OCI-LY3 (cell line): ENCODE results near the gene UBLCP1.
A peak's percentile ranks its signal among the peaks of the same experiment; 100 is the strongest.

Experiments used
- EZH2phosphoT487 ChIP-seq: fragments of 200-600 bp; shearing (Covaris generic); IDR thresholded peaks from 2 replicates; pipeline ENCODE4 v1.6.1; 2018; ENCODE audit warnings: antibody characterized with exemption, mixed run types, low read depth
- TF ChIP-seq, protein P1 (sequence below): fragments of 200-600, 300-600 bp; sonication (generic); IDR thresholded peaks from 2 replicates; pipeline ENCODE4 v1.5.1; 2014; ENCODE audit warnings: antibody characterized with exemption, low read length, low read depth

DNA sequence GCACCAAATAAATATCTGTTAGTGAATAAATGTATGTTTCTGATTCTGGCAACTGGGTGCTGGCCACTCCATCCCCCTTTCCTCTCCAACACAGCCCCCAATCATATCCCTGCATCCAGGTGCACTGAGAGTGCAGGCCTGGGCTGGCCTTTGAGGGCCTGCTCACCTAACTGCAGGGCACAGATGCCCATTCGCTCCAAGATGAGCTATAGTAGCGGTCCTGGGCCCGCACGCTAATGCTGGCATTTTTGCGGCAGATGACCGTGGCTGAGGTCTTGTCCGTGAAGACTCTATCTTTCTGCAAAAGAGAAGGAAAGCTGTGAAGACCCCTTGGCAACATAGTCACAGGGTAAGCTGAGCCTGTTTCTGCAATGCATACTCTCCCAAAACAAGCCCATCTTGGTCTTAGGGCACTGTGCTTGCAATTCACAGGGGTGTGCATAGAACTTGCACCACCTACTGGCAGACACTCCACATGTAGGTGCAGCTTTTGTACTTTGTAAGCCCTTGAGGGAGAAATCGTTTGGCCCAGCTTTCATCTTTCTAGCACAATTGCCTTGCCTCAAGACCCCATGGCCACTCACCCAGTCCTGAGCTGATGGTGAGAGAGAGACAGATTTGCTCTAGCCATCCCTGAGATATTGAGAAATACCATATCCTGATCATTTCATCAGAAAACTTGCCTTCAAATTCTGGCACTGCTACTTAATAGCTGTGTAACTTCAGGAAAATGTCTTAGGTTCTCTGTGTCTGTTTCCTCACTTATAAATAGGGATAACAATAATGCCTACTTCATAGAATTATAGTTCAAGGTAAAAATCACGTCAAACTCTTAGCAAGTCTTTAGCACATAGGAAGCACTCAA, 53.7 kb downstream of the UBLCP1 start:
- TF ChIP-seq, protein P1, sequence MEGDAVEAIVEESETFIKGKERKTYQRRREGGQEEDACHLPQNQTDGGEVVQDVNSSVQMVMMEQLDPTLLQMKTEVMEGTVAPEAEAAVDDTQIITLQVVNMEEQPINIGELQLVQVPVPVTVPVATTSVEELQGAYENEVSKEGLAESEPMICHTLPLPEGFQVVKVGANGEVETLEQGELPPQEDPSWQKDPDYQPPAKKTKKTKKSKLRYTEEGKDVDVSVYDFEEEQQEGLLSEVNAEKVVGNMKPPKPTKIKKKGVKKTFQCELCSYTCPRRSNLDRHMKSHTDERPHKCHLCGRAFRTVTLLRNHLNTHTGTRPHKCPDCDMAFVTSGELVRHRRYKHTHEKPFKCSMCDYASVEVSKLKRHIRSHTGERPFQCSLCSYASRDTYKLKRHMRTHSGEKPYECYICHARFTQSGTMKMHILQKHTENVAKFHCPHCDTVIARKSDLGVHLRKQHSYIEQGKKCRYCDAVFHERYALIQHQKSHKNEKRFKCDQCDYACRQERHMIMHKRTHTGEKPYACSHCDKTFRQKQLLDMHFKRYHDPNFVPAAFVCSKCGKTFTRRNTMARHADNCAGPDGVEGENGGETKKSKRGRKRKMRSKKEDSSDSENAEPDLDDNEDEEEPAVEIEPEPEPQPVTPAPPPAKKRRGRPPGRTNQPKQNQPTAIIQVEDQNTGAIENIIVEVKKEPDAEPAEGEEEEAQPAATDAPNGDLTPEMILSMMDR, result peak; percentile 55
- no peak for TF ChIP-seq EZH2phosphoT487
